ENCODE data around the gene CCL17. TPM values are rescaled to one million over a fixed set of nuclear protein-coding genes. Genes with fewer than 3 reads are reported as not detected.
A peak's percentile ranks its signal among the peaks of the same experiment; 100 is the strongest.
"Not testable (repeated sequence)": the region's sequence is repeated elsewhere in the genome, so short reads cannot be mapped to it uniquely, and the experiment has no call there.

Gene CCL17
- total RNA-seq, 1 experiment from 2014 or later, result not detected

DNA sequence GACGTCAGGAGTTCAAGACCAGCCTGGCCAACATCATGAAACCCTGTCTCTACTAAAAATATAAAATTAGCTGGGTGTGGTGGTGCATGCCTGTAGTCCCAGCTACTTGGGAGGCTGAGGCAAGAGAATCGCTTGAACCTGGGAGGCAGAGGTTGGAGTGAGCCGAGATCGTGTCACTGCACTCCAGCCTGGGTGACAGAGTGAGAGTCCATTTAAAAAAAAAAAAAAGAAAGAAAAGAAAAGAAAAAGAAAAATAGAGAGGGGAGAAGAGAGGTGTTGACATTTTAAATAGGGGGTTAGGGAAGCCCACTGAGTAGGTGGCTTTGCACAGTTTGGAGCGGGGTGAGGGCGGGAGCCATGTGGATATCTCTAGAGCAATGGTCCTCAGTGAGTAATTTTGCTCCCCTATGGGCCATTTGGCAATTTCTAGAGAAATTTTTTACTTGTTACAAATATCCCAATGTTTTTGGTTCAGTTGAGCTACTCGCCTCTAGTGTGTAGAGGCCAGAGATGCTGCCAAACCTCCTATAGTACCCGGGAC, 29.6 kb upstream of the CCL17 start:
- H3K27ac ChIP-seq (ENCODE audit: low read length); H3K9me3 ChIP-seq (ENCODE audit: control insufficient read depth, insufficient read depth, low read depth, low read length); BruUV-seq (replicated peaks); H3K27me3 ChIP-seq (ENCODE audit: control insufficient read depth, insufficient read depth, low read length); H3K36me3 ChIP-seq (ENCODE audit: control insufficient read depth, insufficient read depth, low read length); ATAC-seq; DNase-seq (ENCODE audit: low read depth, low spot score); H3K4me3 ChIP-seq (ENCODE audit: low read depth in 2 of 2, low read length in 2 of 2); CTCF ChIA-PET; in situ Hi-C loops (cut with HindIII; ENCODE audit: low pct_unique_long_range_greater_than_20kb, low sequenced_read_pairs): not testable (repeated sequence)
- peaks cover 44% of the 10 kb centered on the region for H3K4me1 ChIP-seq (ENCODE audit: control insufficient read depth, insufficient read depth, low read length)
- POLR2A ChIA-PET, result interaction anchor here (0.7 kb wide), 1 partner anchor 60 kb away, joined by 3 read pairs; no protein-coding TSS in a partner anchor
- intact Hi-C loops (cut with micrococcal nuclease; ENCODE audit: unreplicated experiment), result loop anchor here (5.0 kb wide), 2 partner anchors 58 to 73 kb away; no protein-coding TSS in a partner anchor

DNA sequence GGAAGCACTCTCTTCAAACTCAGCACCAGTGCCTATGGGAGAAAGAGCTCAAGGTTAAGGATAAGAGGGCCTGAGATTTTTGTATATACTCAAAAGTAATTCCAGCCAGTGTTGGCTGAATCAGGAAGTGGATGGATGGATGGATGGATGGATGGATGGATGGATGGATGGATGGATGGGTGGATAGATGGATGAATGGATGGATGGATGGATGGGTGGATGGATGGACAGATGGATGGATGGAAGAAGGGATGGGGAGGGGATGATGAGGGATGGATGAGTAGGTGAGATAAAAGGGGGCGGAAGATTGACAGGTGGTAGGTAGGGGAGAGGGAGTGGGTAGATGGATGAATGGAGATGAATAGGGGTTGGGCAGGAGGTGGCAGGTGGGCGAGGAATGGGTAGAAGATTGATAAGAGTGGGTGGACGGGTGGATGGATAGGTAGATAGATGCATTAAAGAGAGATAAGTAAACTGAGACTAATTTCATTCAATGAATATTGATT, 28.2 kb upstream of the CCL17 start:
- BruUV-seq (replicated peaks), result no TSS peak
- ATAC-seq (no peak), DNase-seq (ENCODE audit: low read depth, low spot score) (no peak)
- H3K36me3 ChIP-seq (ENCODE audit: control insufficient read depth, insufficient read depth, low read length), result no peaks in the 10 kb centered on the region
- POLR2A ChIA-PET, result no interaction called here
- peak overlapping the region; percentile 39; the same call in 1 of the 2 replicates for H3K27ac ChIP-seq (ENCODE audit: low read length)
- H3K4me3 ChIP-seq (ENCODE audit: low read depth in 2 of 2, low read length in 2 of 2), result no peak overlapping the region
- H3K9me3 ChIP-seq (ENCODE audit: control insufficient read depth, insufficient read depth, low read depth, low read length), result no peaks in the 10 kb centered on the region
- in situ Hi-C loops (cut with HindIII; ENCODE audit: low pct_unique_long_range_greater_than_20kb, low sequenced_read_pairs) (no loop called here), intact Hi-C loops (cut with micrococcal nuclease; ENCODE audit: unreplicated experiment) (no loop called here)
- CTCF ChIA-PET, result no interaction called here
- H3K27me3 ChIP-seq (ENCODE audit: control insufficient read depth, insufficient read depth, low read length), result no peaks in the 10 kb centered on the region
- peaks cover 46% of the 10 kb centered on the region for H3K4me1 ChIP-seq (ENCODE audit: control insufficient read depth, insufficient read depth, low read length)
- TF ChIP-seq, protein P1, sequence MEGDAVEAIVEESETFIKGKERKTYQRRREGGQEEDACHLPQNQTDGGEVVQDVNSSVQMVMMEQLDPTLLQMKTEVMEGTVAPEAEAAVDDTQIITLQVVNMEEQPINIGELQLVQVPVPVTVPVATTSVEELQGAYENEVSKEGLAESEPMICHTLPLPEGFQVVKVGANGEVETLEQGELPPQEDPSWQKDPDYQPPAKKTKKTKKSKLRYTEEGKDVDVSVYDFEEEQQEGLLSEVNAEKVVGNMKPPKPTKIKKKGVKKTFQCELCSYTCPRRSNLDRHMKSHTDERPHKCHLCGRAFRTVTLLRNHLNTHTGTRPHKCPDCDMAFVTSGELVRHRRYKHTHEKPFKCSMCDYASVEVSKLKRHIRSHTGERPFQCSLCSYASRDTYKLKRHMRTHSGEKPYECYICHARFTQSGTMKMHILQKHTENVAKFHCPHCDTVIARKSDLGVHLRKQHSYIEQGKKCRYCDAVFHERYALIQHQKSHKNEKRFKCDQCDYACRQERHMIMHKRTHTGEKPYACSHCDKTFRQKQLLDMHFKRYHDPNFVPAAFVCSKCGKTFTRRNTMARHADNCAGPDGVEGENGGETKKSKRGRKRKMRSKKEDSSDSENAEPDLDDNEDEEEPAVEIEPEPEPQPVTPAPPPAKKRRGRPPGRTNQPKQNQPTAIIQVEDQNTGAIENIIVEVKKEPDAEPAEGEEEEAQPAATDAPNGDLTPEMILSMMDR (IDR thresholded peaks at IDR 0.05), result no peak
- TF ChIP-seq SIN3A (IDR thresholded peaks at IDR 0.05; ENCODE audit: borderline replicate concordance, insufficient read depth, low read depth, low read length) (no peak), TCF7L2 (IDR thresholded peaks at IDR 0.05; ENCODE audit: low read depth, low read length) (no peak), POLR2AphosphoS5 (IDR thresholded peaks at IDR 0.05; ENCODE audit: low read depth, low read length) (no peak)
- TF ChIP-seq, protein P2, sequence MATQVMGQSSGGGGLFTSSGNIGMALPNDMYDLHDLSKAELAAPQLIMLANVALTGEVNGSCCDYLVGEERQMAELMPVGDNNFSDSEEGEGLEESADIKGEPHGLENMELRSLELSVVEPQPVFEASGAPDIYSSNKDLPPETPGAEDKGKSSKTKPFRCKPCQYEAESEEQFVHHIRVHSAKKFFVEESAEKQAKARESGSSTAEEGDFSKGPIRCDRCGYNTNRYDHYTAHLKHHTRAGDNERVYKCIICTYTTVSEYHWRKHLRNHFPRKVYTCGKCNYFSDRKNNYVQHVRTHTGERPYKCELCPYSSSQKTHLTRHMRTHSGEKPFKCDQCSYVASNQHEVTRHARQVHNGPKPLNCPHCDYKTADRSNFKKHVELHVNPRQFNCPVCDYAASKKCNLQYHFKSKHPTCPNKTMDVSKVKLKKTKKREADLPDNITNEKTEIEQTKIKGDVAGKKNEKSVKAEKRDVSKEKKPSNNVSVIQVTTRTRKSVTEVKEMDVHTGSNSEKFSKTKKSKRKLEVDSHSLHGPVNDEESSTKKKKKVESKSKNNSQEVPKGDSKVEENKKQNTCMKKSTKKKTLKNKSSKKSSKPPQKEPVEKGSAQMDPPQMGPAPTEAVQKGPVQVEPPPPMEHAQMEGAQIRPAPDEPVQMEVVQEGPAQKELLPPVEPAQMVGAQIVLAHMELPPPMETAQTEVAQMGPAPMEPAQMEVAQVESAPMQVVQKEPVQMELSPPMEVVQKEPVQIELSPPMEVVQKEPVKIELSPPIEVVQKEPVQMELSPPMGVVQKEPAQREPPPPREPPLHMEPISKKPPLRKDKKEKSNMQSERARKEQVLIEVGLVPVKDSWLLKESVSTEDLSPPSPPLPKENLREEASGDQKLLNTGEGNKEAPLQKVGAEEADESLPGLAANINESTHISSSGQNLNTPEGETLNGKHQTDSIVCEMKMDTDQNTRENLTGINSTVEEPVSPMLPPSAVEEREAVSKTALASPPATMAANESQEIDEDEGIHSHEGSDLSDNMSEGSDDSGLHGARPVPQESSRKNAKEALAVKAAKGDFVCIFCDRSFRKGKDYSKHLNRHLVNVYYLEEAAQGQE (IDR thresholded peaks at IDR 0.05; ENCODE audit: insufficient read depth in 1 of 2, low read depth in 2 of 2, low read length in 1 of 2), result no peak

DNA sequence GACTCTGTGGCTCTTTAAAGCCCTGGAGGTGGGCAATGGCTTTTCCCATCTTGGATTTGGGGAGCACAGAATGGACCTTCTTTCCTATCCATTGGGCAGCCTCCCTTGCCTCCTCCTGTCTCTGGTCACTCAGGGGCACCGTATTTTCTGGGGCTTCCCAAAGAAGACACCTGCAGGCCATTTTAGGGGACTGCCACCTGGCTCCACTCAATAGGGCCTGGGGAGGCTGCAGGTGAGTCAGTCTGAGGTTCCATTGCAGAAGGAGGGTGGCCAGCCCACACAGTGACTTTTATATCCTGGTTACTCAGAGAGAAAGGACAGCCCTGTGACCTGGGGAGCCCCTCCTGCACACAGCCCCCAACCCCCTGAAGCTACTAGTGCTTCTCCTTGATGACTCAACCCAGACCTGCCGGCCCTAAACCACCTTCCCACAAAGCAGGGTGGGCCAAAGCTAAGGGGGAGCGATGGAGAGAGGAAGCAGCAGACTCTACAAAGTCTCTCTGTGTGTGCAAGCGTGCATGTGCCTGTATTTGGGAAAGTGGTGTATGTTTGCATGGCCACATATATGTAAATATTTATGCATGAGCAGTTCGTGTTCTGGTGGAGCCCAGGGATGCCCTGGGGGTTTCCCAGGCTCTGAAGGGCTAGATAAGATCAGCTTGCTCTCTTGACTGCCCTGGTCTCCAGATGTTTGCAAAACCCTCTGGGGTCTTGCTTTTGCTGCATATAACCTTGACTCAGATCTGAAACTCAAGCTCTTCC, 27.3 kb upstream of the CCL17 start:
- no peaks in the 10 kb centered on the region for H3K9me3 ChIP-seq (ENCODE audit: control insufficient read depth, insufficient read depth, low read depth, low read length)
- H3K27me3 ChIP-seq (ENCODE audit: control insufficient read depth, insufficient read depth, low read length), result no peaks in the 10 kb centered on the region
- intact Hi-C loops (cut with micrococcal nuclease; ENCODE audit: unreplicated experiment) (no loop called here), in situ Hi-C loops (cut with HindIII; ENCODE audit: low pct_unique_long_range_greater_than_20kb, low sequenced_read_pairs) (no loop called here)
- H3K27ac ChIP-seq (ENCODE audit: low read length), result peak overlapping the region; percentile 1; the same call in 1 of the 2 replicates
- BruUV-seq (replicated peaks), result no TSS peak
- CTCF ChIA-PET, result no interaction called here
- POLR2A ChIA-PET, result no interaction called here
- ATAC-seq, result peak; percentile 30
- H3K4me3 ChIP-seq (ENCODE audit: low read depth in 2 of 2, low read length in 2 of 2), result no peak overlapping the region
- DNase-seq (ENCODE audit: low read depth, low spot score), result no peak
- peaks cover 41% of the 10 kb centered on the region for H3K4me1 ChIP-seq (ENCODE audit: control insufficient read depth, insufficient read depth, low read length)
- H3K36me3 ChIP-seq (ENCODE audit: control insufficient read depth, insufficient read depth, low read length), result no peaks in the 10 kb centered on the region
- TF ChIP-seq SIN3A (IDR thresholded peaks at IDR 0.05; ENCODE audit: borderline replicate concordance, insufficient read depth, low read depth, low read length) (no peak), POLR2AphosphoS5 (IDR thresholded peaks at IDR 0.05; ENCODE audit: low read depth, low read length) (no peak), TCF7L2 (IDR thresholded peaks at IDR 0.05; ENCODE audit: low read depth, low read length) (no peak)
- TF ChIP-seq, protein P2 (IDR thresholded peaks at IDR 0.05; ENCODE audit: insufficient read depth in 1 of 2, low read depth in 2 of 2, low read length in 1 of 2), result no peak
- TF ChIP-seq, protein P1 (IDR thresholded peaks at IDR 0.05), result no peak

All from Panc1 (cell line).